Gastrocnemius medialis (tissue), 4 donors: ENCODE data around the gene CTSA. TPM values are rescaled to one million over a fixed set of nuclear protein-coding genes. Genes with fewer than 3 reads are reported as not detected.
A peak's percentile ranks its signal among the peaks of the same experiment; 100 is the strongest.

ENCODE experiments used
- ATAC-seq, 2 donors: fragments of 150-250 bp; one replicate each; pipeline ENCODE4 v1.9.1; 2016
- DNase-seq, 2 donors: peaks; one replicate each; pipeline ENCODE4 v3.0.0-alpha.2; 2019
- H3K27ac ChIP-seq, 4 donors: fragments of 200-600 bp; sonication (generic); 1 replicate in 1 of 4; 2 replicates in 3 of 4; pipeline ENCODE4 v1.5.1; 2016 to 2018; ENCODE audit warnings: mild to moderate bottlenecking in 2 of 4, moderate library complexity in 1 of 4
- H3K27me3 ChIP-seq, 3 donors: fragments of 200-600 bp; sonication (generic) in 2 of 3; 1 replicate in 1 of 3; 2 replicates in 2 of 3; pipeline versions ENCODE4 v1.5.1 to v1.6.0; 2016 to 2019; ENCODE audit warnings: mild to moderate bottlenecking in 1 of 3, moderate library complexity in 1 of 3
- H3K36me3 ChIP-seq, 2 donors: fragments of 200-600 bp; sonication (generic) in 1 of 2; one replicate each; pipeline ENCODE4 v1.5.1; 2017 to 2018
- H3K4me1 ChIP-seq, 2 donors: fragments of 200-600 bp; sonication (generic) in 1 of 2; one replicate each; pipeline ENCODE4 v1.5.1; 2016 to 2017; ENCODE audit warnings: mild to moderate bottlenecking in 2 of 2
- H3K4me3 ChIP-seq, 4 donors: fragments of 200-600 bp; sonication (generic) in 3 of 4; 1 replicate in 1 of 4; 2 replicates in 3 of 4; pipeline ENCODE4 v1.5.1; 2016 to 2019; ENCODE audit warnings: mild to moderate bottlenecking in 2 of 4
- H3K9me3 ChIP-seq, 3 donors: fragments of 200-600 bp; sonication (generic) in 2 of 3; 1 replicate in 1 of 3; 2 replicates in 2 of 3; pipeline ENCODE4 v1.5.1; 2016 to 2019
- CTCF ChIP-seq, 5 experiments: fragments of 450-650 bp in 3 of 5; fragments of 200-600 bp in 2 of 5; sonication (generic) in 2 of 5; IDR thresholded peaks in 4 of 5; conservative IDR thresholded peaks in 1 of 5; 1 replicate in 4 of 5; 2 replicates in 1 of 5; pipeline ENCODE4 v1.5.1; 2016 to 2019; ENCODE audit warnings: antibody characterized with exemption in 5 of 5, mild to moderate bottlenecking in 3 of 5, moderate library complexity in 3 of 5
- POLR2A ChIP-seq, 2 donors: fragments of 450-650 bp; IDR thresholded peaks; one replicate each; pipeline ENCODE4 v1.6.1; 2017; ENCODE audit warnings: antibody characterized with exemption in 2 of 2, mild to moderate bottlenecking in 2 of 2, moderate library complexity in 2 of 2
- in situ Hi-C, 4 donors: fragments of 200-750 bp; cut with MboI; loops; one replicate each; pipeline versions ENCODE4 v1.15.0 to v1.8.0; 2017; ENCODE audit warnings: low sequenced_read_pairs in 4 of 4
- intact Hi-C: fragments of 100-400 bp; cut with DNase I; formaldehyde crosslinking; loops from one replicate; pipeline ENCODE4 v1.15.1; 2023; ENCODE audit warnings: low total_unique reads
- total RNA-seq, 4 donors: library from RNA; depleted of rRNA; stranded (reverse); fragments of >200 nt; gene quantifications; one replicate each; pipeline versions ENCODE4 v1.1.0 to v1.2.3, GENCODE V29; 2016

Gene CTSA
- total RNA-seq, 4 donors from 2014 or later = 21.9 to 59.2 (median 46.2) TPM

GRCh38 chr20:45921337-45922189 is 30.4 kb downstream of the CTSA start:
- ATAC-seq = no peak
- H3K36me3 ChIP-seq = no peaks in the 10 kb centered on the region
- H3K4me1 ChIP-seq = peaks cover 11 to 29% of the 10 kb centered on the region in 2 donors
- TF ChIP-seq POLR2A (IDR thresholded peaks at IDR 0.05) (no peak), CTCF (IDR thresholded peaks at IDR 0.05 in 4 of 5, conservative IDR thresholded peaks at IDR 0.05 in 1 of 5) (no peak)
- DNase-seq = no peak
- peak overlapping the region in 1 of 4 donors; percentile 67 for H3K27ac ChIP-seq
- no peaks in the 10 kb centered on the region for H3K27me3 ChIP-seq
- intact Hi-C loops = no loop called here
- in situ Hi-C loops = no loop called here
- H3K9me3 ChIP-seq = no peaks in the 10 kb centered on the region
- no peak overlapping the region for H3K4me3 ChIP-seq

GRCh38 chr20:45924391-45925261 is 33.5 kb downstream of the CTSA start:
- H3K27ac ChIP-seq = peak overlapping the region; percentile 46 to 67 (median 56)

GRCh38 chr20:45925821-45926506 is 34.8 kb downstream of the CTSA start:
- Histone ChIP-seq H3K36me3 (no peaks in the 10 kb centered on the region), H3K9me3 (no peaks in the 10 kb centered on the region), H3K4me1 (peaks cover 11 to 20% of the 10 kb centered on the region in 2 donors), H3K27ac (no peak overlapping the region), H3K27me3 (no peaks in the 10 kb centered on the region), H3K4me3 (no peak overlapping the region)
- TF ChIP-seq CTCF (IDR thresholded peaks at IDR 0.05 in 4 of 5, conservative IDR thresholded peaks at IDR 0.05 in 1 of 5) (no peak), POLR2A (IDR thresholded peaks at IDR 0.05) (no peak)
- intact Hi-C loops = no loop called here
- ATAC-seq = no peak
- no peak for DNase-seq
- in situ Hi-C loops = no loop called here

More at GRCh38 chr20:45924391-45925261, 33.5 kb downstream of the CTSA start:
- ATAC-seq = peak; percentile 71 to 74
- DNase-seq = peak; percentile 36 to 61
- Histone ChIP-seq H3K9me3 (no peaks in the 10 kb centered on the region), H3K27me3 (no peaks in the 10 kb centered on the region), H3K4me3 (peak overlapping the region in 2 of 4 donors; percentile 0 to 6), H3K4me1 (peaks cover 11 to 27% of the 10 kb centered on the region in 2 donors), H3K36me3 (no peaks in the 10 kb centered on the region)
- TF ChIP-seq CTCF (IDR thresholded peaks at IDR 0.05 in 4 of 5, conservative IDR thresholded peaks at IDR 0.05 in 1 of 5) (no peak), POLR2A (IDR thresholded peaks at IDR 0.05) (no peak)
- intact Hi-C loops (no loop called here), in situ Hi-C loops (no loop called here)

- Histone ChIP-seq H3K27ac (no peak overlapping the region), H3K4me3 (no peak overlapping the region), H3K27me3 (no peaks in the 10 kb centered on the region), H3K4me1 (peaks cover 11 to 20% of the 10 kb centered on the region in 2 donors), H3K36me3 (no peaks in the 10 kb centered on the region), H3K9me3 (no peaks in the 10 kb centered on the region)
- intact Hi-C loops = no loop called here
- DNase-seq (no peak), ATAC-seq (no peak)
- in situ Hi-C loops = no loop called here
- no peak for TF ChIP-seq POLR2A (IDR thresholded peaks at IDR 0.05)
- no peak for TF ChIP-seq CTCF (IDR thresholded peaks at IDR 0.05 in 4 of 5, conservative IDR thresholded peaks at IDR 0.05 in 1 of 5)
These were observed 35.6 kb downstream of the CTSA start for GRCh38 chr20:45926731-45927070.
